HepG2 (cell line): Measurements from ENCODE around the gene TCFL5. TPM values are rescaled to one million over a fixed set of nuclear protein-coding genes. Genes with fewer than 3 reads are reported as not detected.

ENCODE experiments used
- CCAR2 ChIP-seq: fragments of 200-400 bp; formaldehyde crosslinking; optimal IDR thresholded peaks from 2 replicates; pipeline ENCODE3; 2018; ENCODE audit warnings: low read depth, mild to moderate bottlenecking, low read length, moderate library complexity
- DNMT3B ChIP-seq: conservative IDR thresholded peaks from 2 replicates; pipeline ENCODE4 v1.6.1; 2016; ENCODE audit warnings: missing biosample characterization, control low read depth
- HOXA9 ChIP-seq: sonication (generic); formaldehyde crosslinking; IDR thresholded peaks from 2 replicates; pipeline ENCODE4 v1.8.1; 2022; ENCODE audit warnings: missing genetic modification reagents, mild to moderate bottlenecking, moderate library complexity, borderline replicate concordance
- STAG1 ChIP-seq: sonication (generic); formaldehyde crosslinking; IDR thresholded peaks from 2 replicates; pipeline ENCODE4 v1.4.0; 2020; ENCODE audit warnings: missing genetic modification reagents
- TMF1 ChIP-seq: sonication (generic); formaldehyde crosslinking; IDR thresholded peaks from 2 replicates; pipeline ENCODE4 v1.8.1; 2022; ENCODE audit warnings: low read depth, missing genetic modification reagents
- ZBTB38 ChIP-seq: sonication (generic); formaldehyde crosslinking; IDR thresholded peaks from 2 replicates; pipeline ENCODE4 v1.5.1; 2020; ENCODE audit warnings: mild to moderate bottlenecking, missing genetic modification reagents
- ZC3H13 ChIP-seq: sonication (generic); formaldehyde crosslinking; IDR thresholded peaks from 2 replicates; pipeline ENCODE4 v1.8.1; 2023; ENCODE audit warnings: mild to moderate bottlenecking, missing genetic modification reagents, moderate library complexity
- ZNF451 ChIP-seq: sonication (generic); formaldehyde crosslinking; IDR thresholded peaks from 2 replicates; pipeline ENCODE4 v1.5.0; 2020; ENCODE audit warnings: mild to moderate bottlenecking, missing genetic modification reagents
- ZNF562 ChIP-seq: sonication (generic); formaldehyde crosslinking; IDR thresholded peaks from 2 replicates; pipeline ENCODE4 v1.8.0; 2022; ENCODE audit warnings: missing genetic modification reagents, borderline replicate concordance
- ZNF572 ChIP-seq: sonication (generic); formaldehyde crosslinking; IDR thresholded peaks from 2 replicates; pipeline ENCODE4 v1.5.1; 2020; ENCODE audit warnings: mild to moderate bottlenecking, missing genetic modification reagents
- ZNF670 ChIP-seq: sonication (generic); formaldehyde crosslinking; IDR thresholded peaks from 2 replicates; pipeline ENCODE4 v1.8.0; 2022; ENCODE audit warnings: mild to moderate bottlenecking, missing genetic modification reagents, borderline replicate concordance
- ZNF709 ChIP-seq: sonication (generic); formaldehyde crosslinking; IDR thresholded peaks from 2 replicates; pipeline ENCODE4 v1.5.0; 2020; ENCODE audit warnings: mild to moderate bottlenecking, missing genetic modification reagents
- ZNF777 ChIP-seq: sonication (generic); formaldehyde crosslinking; IDR thresholded peaks from 2 replicates; pipeline ENCODE4 v1.4.0; 2020; ENCODE audit warnings: missing genetic modification reagents
- polyA plus RNA-seq, 8 experiments: library from polyadenylated mRNA; depleted of rRNA in 3 of 8; stranded (reverse) in 7 of 8; unstranded in 1 of 8; fragments of >200 nt; fragmentation: Illumina TruSeq in 4 of 8; extraction: Trizol in 4 of 8; gene quantifications; 2 replicates each; pipeline versions ENCODE4 v1.2.1 to v1.2.3, GENCODE V29; 2011 to 2016; ENCODE audit warnings: low read depth in 4 of 8, missing spikeins in 1 of 8, mixed read lengths in 1 of 8; ENCODE audit not compliant: insufficient read depth in 1 of 8
- total RNA-seq, 5 experiments: library from RNA; depleted of rRNA; stranded (reverse); fragments of >200 nt; fragmentation: Illumina TruSeq; extraction: Trizol; gene quantifications; 2 replicates each; pipeline ENCODE4 v1.2.3, GENCODE V29; 2016; ENCODE audit warnings: low read depth in 1 of 5
- TF ChIP-seq, protein P1 (sequence below): sonication (generic); formaldehyde crosslinking; IDR thresholded peaks from 2 replicates; pipeline ENCODE4 v1.4.0; 2020; ENCODE audit warnings: missing genetic modification reagents
- TF ChIP-seq, protein P2 (sequence below): sonication (generic); formaldehyde crosslinking; IDR thresholded peaks from 2 replicates; pipeline ENCODE4 v1.8.0; 2022; ENCODE audit warnings: missing genetic modification reagents, mild to moderate bottlenecking, inconsistent platforms, borderline replicate concordance
- TF ChIP-seq, protein P3 (sequence below): IDR thresholded peaks from 2 replicates; pipeline ENCODE4 v1.6.1; 2016
- TF ChIP-seq, protein P4 (sequence below): sonication (generic); formaldehyde crosslinking; IDR thresholded peaks from 2 replicates; pipeline ENCODE4 v1.5.1; 2020; ENCODE audit warnings: missing genetic modification reagents, mild to moderate bottlenecking, borderline replicate concordance

TCFL5 gene
- total and polyA plus RNA-seq, 2 of the 13 experiments (the other 11 are each of a cell fraction or from before 2014, with no cell fraction given), result 14.8 to 20.0 TPM

DNA sequence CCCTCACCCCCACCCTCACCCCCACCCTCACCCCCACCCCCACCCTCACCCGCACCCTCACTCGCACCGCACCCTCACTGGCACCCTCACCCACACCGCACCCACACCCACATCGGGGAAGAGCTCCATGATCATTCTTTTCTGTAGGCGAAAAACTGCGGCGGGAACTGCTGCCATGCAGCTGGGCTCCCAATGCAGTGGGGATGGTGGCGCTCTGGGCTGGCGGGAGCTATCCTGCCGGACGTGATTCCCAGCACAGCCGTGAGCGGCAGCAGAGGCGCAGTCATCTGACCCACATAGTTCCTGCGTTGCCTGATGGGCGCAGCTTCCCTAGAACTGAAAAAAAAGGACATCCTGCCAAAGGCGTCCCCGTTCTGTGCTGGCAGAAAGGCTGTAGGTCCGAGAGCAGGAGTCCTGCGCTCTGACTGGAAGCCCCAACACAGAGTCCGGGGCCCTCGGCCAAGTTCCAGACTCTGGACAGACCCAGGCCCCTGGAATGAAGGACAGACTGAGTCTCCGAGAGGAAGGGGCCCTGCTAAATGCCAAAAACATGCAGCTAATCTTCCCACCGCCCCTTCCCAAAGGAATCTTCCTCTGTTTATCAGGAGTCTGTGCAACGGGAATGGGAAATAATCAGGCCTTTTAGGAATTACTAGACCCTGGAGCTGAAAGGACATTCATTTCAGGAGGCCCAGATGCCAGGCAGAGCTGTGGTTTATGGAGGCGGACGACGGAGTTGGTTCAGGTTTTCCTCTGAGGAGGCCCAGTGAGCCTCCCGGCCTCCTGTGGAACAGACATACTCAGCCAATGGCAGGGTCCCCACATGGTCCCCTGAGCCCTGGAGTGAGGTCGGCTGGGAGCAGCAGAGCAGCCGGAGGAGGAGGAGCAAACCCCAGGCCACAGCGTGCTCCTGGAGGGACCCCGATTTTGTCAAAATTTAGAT is 14.1 kb upstream of the TCFL5 start (continued):
- TF ChIP-seq ZNF562 (CRISPR knock-in tag), result no peak
- TF ChIP-seq CCAR2, result no peak
- TF ChIP-seq ZBTB38 (CRISPR knock-in tag), result peak; percentile 83
- TF ChIP-seq, protein P1, sequence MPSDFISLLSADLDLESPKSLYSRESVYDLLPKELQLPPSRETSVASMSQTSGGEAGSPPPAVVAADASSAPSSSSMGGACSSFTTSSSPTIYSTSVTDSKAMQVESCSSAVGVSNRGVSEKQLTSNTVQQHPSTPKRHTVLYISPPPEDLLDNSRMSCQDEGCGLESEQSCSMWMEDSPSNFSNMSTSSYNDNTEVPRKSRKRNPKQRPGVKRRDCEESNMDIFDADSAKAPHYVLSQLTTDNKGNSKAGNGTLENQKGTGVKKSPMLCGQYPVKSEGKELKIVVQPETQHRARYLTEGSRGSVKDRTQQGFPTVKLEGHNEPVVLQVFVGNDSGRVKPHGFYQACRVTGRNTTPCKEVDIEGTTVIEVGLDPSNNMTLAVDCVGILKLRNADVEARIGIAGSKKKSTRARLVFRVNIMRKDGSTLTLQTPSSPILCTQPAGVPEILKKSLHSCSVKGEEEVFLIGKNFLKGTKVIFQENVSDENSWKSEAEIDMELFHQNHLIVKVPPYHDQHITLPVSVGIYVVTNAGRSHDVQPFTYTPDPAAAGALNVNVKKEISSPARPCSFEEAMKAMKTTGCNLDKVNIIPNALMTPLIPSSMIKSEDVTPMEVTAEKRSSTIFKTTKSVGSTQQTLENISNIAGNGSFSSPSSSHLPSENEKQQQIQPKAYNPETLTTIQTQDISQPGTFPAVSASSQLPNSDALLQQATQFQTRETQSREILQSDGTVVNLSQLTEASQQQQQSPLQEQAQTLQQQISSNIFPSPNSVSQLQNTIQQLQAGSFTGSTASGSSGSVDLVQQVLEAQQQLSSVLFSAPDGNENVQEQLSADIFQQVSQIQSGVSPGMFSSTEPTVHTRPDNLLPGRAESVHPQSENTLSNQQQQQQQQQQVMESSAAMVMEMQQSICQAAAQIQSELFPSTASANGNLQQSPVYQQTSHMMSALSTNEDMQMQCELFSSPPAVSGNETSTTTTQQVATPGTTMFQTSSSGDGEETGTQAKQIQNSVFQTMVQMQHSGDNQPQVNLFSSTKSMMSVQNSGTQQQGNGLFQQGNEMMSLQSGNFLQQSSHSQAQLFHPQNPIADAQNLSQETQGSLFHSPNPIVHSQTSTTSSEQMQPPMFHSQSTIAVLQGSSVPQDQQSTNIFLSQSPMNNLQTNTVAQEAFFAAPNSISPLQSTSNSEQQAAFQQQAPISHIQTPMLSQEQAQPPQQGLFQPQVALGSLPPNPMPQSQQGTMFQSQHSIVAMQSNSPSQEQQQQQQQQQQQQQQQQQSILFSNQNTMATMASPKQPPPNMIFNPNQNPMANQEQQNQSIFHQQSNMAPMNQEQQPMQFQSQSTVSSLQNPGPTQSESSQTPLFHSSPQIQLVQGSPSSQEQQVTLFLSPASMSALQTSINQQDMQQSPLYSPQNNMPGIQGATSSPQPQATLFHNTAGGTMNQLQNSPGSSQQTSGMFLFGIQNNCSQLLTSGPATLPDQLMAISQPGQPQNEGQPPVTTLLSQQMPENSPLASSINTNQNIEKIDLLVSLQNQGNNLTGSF (CRISPR knock-in tag), result no peak
- no peak for TF ChIP-seq DNMT3B (CRISPR knock-in tag)
- no peak for TF ChIP-seq ZNF777 (CRISPR knock-in tag)
- TF ChIP-seq, protein P2, sequence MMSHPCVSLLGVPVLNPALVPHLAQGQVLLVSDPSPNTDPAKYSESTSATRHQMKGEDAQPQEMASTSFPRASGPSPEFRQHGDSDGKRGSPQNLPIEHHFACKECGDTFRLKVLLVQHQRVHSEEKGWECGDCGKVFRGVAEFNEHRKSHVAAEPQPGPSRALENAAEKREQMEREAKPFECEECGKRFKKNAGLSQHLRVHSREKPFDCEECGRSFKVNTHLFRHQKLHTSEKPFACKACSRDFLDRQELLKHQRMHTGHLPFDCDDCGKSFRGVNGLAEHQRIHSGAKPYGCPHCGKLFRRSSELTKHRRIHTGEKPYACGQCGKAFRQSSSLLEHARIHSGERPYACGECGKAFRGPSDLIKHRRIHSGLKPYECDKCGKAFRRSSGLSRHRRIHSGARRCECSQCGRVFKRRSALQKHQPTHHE (CRISPR knock-in tag), result no peak
- TF ChIP-seq, protein P3, sequence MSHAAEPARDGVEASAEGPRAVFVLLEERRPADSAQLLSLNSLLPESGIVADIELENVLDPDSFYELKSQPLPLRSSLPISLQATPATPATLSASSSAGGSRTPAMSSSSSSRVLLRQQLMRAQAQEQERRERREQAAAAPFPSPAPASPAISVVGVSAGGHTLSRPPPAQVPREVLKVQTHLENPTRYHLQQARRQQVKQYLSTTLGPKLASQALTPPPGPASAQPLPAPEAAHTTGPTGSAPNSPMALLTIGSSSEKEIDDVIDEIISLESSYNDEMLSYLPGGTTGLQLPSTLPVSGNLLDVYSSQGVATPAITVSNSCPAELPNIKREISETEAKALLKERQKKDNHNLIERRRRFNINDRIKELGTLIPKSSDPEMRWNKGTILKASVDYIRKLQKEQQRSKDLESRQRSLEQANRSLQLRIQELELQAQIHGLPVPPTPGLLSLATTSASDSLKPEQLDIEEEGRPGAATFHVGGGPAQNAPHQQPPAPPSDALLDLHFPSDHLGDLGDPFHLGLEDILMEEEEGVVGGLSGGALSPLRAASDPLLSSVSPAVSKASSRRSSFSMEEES (CRISPR knock-in tag), result peak; percentile 96
- TF ChIP-seq HOXA9 (CRISPR knock-in tag), result no peak
- peak; percentile 76 for TF ChIP-seq STAG1 (CRISPR knock-in tag)
- TF ChIP-seq ZNF709, result no peak
- TF ChIP-seq TMF1 (CRISPR knock-in tag), result no peak
- TF ChIP-seq ZNF670 (CRISPR knock-in tag), result no peak
- TF ChIP-seq ZNF451 (CRISPR knock-in tag), result no peak
- TF ChIP-seq, protein P4, sequence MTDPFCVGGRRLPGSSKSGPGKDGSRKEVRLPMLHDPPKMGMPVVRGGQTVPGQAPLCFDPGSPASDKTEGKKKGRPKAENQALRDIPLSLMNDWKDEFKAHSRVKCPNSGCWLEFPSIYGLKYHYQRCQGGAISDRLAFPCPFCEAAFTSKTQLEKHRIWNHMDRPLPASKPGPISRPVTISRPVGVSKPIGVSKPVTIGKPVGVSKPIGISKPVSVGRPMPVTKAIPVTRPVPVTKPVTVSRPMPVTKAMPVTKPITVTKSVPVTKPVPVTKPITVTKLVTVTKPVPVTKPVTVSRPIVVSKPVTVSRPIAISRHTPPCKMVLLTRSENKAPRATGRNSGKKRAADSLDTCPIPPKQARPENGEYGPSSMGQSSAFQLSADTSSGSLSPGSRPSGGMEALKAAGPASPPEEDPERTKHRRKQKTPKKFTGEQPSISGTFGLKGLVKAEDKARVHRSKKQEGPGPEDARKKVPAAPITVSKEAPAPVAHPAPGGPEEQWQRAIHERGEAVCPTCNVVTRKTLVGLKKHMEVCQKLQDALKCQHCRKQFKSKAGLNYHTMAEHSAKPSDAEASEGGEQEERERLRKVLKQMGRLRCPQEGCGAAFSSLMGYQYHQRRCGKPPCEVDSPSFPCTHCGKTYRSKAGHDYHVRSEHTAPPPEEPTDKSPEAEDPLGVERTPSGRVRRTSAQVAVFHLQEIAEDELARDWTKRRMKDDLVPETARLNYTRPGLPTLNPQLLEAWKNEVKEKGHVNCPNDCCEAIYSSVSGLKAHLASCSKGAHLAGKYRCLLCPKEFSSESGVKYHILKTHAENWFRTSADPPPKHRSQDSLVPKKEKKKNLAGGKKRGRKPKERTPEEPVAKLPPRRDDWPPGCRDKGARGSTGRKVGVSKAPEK (CRISPR knock-in tag), result no peak
- peak; percentile 83; the same call in 1 of the 2 replicates for TF ChIP-seq ZNF572
- TF ChIP-seq ZC3H13 (CRISPR knock-in tag), result peak; percentile 77; the same call in 1 of the 2 replicates
